K562 (cell line): ENCODE measurements around the gene MYCBPAP. TPM values are rescaled to one million over a fixed set of nuclear protein-coding genes. Genes with fewer than 3 reads are reported as not detected.

ENCODE experiments used
- BHLHE40 ChIP-seq: IDR thresholded peaks from 2 replicates; pipeline ENCODE4 v1.6.1; 2011; ENCODE audit warnings: low read length, improper control_type of control experiment
- CUX1 ChIP-seq: fragments of 200-800 bp; sonication (Bioruptor generic); IDR thresholded peaks from 2 replicates; pipeline ENCODE4 v1.6.1; 2016; ENCODE audit warnings: missing genetic modification characterization, missing compliant biosample characterization
- MCM3 ChIP-seq: fragments of 450-650 bp; IDR thresholded peaks from 2 replicates; pipeline ENCODE4 v1.6.1; 2016
- NFIX ChIP-seq: fragments of 250-450 bp; sonication (Bioruptor Pico); IDR thresholded peaks from 2 replicates; pipeline ENCODE4 v1.4.0; 2020; ENCODE audit warnings: low read depth, mild to moderate bottlenecking, moderate library complexity
- PHF8 ChIP-seq: fragments of 200-600 bp; sonication (generic); IDR thresholded peaks from 2 replicates; pipeline ENCODE4 v1.6.1; 2012; ENCODE audit warnings: mixed run types, mild to moderate bottlenecking, inconsistent platforms, low read length, moderate library complexity, borderline replicate concordance
- SRF ChIP-seq, 2 experiments: fragments of 250-450, 450-650 bp in 1 of 2; sonication (Bioruptor Pico) in 1 of 2; sonication (generic) in 1 of 2; formaldehyde crosslinking; IDR thresholded peaks; 2 replicates each; pipeline versions ENCODE4 v1.5.0 to v1.5.1; 2020 to 2022; ENCODE audit warnings: mild to moderate bottlenecking in 1 of 2, missing genetic modification reagents in 1 of 2
- USF2 ChIP-seq: sonication (generic); formaldehyde crosslinking; IDR thresholded peaks from 2 replicates; pipeline ENCODE4 v1.5.0; 2020; ENCODE audit warnings: missing genetic modification reagents
- ZFP30 ChIP-seq: fragments of 250-450 bp; sonication (Bioruptor Pico); IDR thresholded peaks from 2 replicates; pipeline ENCODE4 v1.8.0; 2022; ENCODE audit warnings: moderate library complexity, mild to moderate bottlenecking, inconsistent platforms, borderline replicate concordance
- ZNF133 ChIP-seq: fragments of 250-450 bp; sonication (Bioruptor Pico); IDR thresholded peaks from 2 replicates; pipeline ENCODE4 v1.4.0; 2020; ENCODE audit warnings: mild to moderate bottlenecking
- polyA plus RNA-seq, 8 experiments: library from polyadenylated mRNA; depleted of rRNA in 4 of 8; stranded (reverse) in 5 of 8; unstranded in 3 of 8; fragments of >200 nt; fragmentation: Nextera tagmentation in 2 of 8; fragmentation: Illumina TruSeq in 1 of 8; extraction: Ambion mirVana in 2 of 8; extraction: Trizol in 1 of 8; gene quantifications; 2 replicates each; pipeline versions ENCODE4 v1.2.1 to v1.2.3, GENCODE V29; 2011 to 2014; ENCODE audit warnings: inconsistent platforms in 1 of 8, missing spikeins in 1 of 8
- total RNA-seq, 7 experiments: library from RNA; depleted of rRNA in 6 of 7; stranded (reverse); fragments of >200 nt in 6 of 7; fragmentation: Illumina TruSeq in 2 of 7; extraction: Trizol in 2 of 7; gene quantifications; 2 replicates each; pipeline versions ENCODE4 v1.2.1 to v1.2.3, GENCODE V29; 2011 to 2021; ENCODE audit warnings: low replicate concordance in 1 of 7
- TF ChIP-seq, protein P1 (sequence below): fragments of 250-450 bp; sonication (Bioruptor Pico); IDR thresholded peaks from 2 replicates; pipeline ENCODE4 v1.8.0; 2021; ENCODE audit warnings: mild to moderate bottlenecking, moderate library complexity
- TF ChIP-seq, protein P2 (sequence below), 3 experiments: IDR thresholded peaks in 2 of 3; conservative IDR thresholded peaks in 1 of 3; 2 replicates each; pipeline ENCODE4 v1.5.1; 2011 to 2012; ENCODE audit warnings: low read length in 3 of 3, mild to moderate bottlenecking in 3 of 3, control low read depth in 2 of 3, improper control_type of control experiment in 1 of 3, inconsistent platforms in 1 of 3, low read depth in 1 of 3, mixed read lengths in 1 of 3, moderate library complexity in 1 of 3; ENCODE audit not compliant: insufficient read depth in 2 of 3
- TF ChIP-seq, protein P3 (sequence below): sonication (generic); formaldehyde crosslinking; IDR thresholded peaks from 2 replicates; pipeline ENCODE4 v1.8.0; 2022; ENCODE audit warnings: mild to moderate bottlenecking, missing genetic modification reagents

Gene MYCBPAP
- total and polyA plus RNA-seq, 9 of the 15 experiments (the other 6 are each of a cell fraction or from before 2014, with no cell fraction given) = not detected

DNA sequence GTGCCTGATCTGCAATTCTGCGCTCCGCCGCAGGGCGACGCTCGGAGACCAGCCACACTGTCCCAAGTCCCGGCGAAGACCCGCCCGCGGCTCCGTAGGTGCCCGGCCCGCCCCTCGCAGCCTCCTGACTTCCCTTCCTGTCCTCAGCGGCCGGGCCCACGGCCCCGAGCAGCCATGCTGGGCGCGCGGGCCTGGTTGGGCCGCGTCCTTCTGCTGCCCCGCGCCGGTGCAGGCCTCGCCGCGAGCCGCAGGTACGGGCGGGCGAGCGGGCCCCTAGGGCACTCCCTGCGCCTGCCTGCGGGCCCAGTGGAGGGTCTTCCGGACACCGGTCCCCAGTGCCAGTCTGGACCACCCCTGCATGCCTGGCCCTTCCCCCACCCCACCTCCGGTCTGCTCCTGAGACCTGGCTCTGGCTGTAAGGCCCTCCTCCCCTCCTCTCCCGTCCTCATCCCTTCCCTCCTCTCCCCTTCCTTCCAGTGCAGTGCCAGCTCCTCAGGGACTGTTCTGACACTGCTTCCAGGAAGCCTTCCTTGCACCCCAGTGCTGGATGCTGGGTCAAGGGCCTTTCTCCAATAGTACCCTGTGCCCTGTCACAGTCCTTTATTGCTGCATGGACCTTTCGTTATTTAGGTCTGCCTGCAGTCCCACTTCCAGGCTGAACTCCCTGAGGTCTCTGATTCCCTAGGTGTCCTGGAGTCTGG is 38.9 kb downstream of the MYCBPAP start, which contains the start of gene SPATA20 (continued):
- TF ChIP-seq, protein P1, sequence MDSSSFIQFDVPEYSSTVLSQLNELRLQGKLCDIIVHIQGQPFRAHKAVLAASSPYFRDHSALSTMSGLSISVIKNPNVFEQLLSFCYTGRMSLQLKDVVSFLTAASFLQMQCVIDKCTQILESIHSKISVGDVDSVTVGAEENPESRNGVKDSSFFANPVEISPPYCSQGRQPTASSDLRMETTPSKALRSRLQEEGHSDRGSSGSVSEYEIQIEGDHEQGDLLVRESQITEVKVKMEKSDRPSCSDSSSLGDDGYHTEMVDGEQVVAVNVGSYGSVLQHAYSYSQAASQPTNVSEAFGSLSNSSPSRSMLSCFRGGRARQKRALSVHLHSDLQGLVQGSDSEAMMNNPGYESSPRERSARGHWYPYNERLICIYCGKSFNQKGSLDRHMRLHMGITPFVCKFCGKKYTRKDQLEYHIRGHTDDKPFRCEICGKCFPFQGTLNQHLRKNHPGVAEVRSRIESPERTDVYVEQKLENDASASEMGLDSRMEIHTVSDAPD (CRISPR knock-in tag) = no peak
- TF ChIP-seq MCM3 (no peak), CUX1 (CRISPR knock-in tag) (no peak), ZNF133 (CRISPR knock-in tag) (no peak), NFIX (CRISPR knock-in tag) (no peak), USF2 (CRISPR knock-in tag) (no peak), ZFP30 (CRISPR knock-in tag) (no peak), SRF (CRISPR knock-in tag; IDR thresholded peaks at IDR 0.05) (0 out of 4 replicates have a peak, but pooled peaks of 1 of the 2 experiments have one; percentile 28), BHLHE40 (peak; percentile 39; the same call in 1 of the 2 replicates), PHF8 (peak; percentile 77; the same call in 1 of the 2 replicates)
- TF ChIP-seq, protein P2, sequence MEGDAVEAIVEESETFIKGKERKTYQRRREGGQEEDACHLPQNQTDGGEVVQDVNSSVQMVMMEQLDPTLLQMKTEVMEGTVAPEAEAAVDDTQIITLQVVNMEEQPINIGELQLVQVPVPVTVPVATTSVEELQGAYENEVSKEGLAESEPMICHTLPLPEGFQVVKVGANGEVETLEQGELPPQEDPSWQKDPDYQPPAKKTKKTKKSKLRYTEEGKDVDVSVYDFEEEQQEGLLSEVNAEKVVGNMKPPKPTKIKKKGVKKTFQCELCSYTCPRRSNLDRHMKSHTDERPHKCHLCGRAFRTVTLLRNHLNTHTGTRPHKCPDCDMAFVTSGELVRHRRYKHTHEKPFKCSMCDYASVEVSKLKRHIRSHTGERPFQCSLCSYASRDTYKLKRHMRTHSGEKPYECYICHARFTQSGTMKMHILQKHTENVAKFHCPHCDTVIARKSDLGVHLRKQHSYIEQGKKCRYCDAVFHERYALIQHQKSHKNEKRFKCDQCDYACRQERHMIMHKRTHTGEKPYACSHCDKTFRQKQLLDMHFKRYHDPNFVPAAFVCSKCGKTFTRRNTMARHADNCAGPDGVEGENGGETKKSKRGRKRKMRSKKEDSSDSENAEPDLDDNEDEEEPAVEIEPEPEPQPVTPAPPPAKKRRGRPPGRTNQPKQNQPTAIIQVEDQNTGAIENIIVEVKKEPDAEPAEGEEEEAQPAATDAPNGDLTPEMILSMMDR (IDR thresholded peaks at IDR 0.05 in 2 of 3, conservative IDR thresholded peaks at IDR 0.05 in 1 of 3; ENCODE audit: insufficient read depth in 2 of 3, low read depth in 1 of 3, low read length in 3 of 3) = peak; percentile 95 to 97 (median 95)
- TF ChIP-seq, protein P3, sequence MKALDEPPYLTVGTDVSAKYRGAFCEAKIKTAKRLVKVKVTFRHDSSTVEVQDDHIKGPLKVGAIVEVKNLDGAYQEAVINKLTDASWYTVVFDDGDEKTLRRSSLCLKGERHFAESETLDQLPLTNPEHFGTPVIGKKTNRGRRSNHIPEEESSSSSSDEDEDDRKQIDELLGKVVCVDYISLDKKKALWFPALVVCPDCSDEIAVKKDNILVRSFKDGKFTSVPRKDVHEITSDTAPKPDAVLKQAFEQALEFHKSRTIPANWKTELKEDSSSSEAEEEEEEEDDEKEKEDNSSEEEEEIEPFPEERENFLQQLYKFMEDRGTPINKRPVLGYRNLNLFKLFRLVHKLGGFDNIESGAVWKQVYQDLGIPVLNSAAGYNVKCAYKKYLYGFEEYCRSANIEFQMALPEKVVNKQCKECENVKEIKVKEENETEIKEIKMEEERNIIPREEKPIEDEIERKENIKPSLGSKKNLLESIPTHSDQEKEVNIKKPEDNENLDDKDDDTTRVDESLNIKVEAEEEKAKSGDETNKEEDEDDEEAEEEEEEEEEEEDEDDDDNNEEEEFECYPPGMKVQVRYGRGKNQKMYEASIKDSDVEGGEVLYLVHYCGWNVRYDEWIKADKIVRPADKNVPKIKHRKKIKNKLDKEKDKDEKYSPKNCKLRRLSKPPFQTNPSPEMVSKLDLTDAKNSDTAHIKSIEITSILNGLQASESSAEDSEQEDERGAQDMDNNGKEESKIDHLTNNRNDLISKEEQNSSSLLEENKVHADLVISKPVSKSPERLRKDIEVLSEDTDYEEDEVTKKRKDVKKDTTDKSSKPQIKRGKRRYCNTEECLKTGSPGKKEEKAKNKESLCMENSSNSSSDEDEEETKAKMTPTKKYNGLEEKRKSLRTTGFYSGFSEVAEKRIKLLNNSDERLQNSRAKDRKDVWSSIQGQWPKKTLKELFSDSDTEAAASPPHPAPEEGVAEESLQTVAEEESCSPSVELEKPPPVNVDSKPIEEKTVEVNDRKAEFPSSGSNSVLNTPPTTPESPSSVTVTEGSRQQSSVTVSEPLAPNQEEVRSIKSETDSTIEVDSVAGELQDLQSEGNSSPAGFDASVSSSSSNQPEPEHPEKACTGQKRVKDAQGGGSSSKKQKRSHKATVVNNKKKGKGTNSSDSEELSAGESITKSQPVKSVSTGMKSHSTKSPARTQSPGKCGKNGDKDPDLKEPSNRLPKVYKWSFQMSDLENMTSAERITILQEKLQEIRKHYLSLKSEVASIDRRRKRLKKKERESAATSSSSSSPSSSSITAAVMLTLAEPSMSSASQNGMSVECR (CRISPR knock-in tag) = peak; percentile 71; the same call in 1 of the 2 replicates
